ENCODE measurements around the gene BRAT1.

BRAT1 gene

GRCh38 chr7:2509298-2509906 lies 45.9 kb downstream of the BRAT1 start:
- H3K4me3 Mint-ChIP-seq = peak overlapping the region; percentile 52
- H3K4me1 Mint-ChIP-seq (ENCODE audit: low read depth) = peaks cover 63% of the 10 kb centered on the region
- H3K27ac Mint-ChIP-seq = peak overlapping the region; percentile 72
- no peaks in the 10 kb centered on the region for H3K9me3 Mint-ChIP-seq
- no peaks in the 10 kb centered on the region for H3K36me3 Mint-ChIP-seq (ENCODE audit: low read depth)
- H3K27me3 Mint-ChIP-seq = no peaks in the 10 kb centered on the region

DNA sequence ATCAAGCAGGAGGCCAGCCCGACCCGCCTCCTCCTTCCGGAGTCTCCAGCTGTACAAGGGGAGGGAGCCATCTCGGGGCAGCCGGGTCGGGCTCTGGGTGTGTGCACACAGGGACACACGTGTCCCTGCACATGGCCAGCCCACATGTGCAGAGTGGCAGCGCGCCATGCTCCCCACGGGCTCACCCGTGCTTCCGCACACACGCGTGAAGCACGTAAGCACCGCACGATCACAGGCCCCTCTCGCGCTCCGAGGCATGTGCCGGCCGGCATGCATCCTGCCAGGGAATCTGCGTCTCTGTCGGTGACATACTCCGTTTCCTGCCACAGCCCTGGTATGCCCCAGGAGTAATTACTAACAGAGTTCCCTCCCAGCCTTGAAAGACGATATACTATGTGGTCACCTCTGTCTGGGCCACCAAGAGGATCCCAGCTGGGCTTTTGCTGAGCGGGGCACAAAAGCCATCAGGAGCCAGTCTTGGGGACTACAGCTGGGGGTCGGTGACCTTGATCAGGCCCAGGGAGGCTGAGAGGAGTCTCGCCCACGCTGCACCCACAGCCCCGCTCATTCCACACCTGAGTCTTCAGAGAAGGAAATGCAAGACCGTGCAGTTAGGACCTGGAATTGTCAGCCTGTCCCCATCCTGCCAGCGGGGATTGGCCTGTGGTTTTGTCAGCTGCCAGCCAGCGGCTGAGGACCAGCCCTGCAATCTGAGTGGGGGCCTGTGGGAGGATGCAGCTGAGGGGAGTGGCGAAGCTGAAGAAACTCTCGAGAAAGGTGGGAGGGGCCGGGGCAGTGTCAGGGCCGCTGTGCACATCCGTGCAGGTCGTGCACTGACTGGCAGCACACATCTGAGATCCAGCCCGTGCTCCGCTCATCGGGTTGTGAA lies 46.8 kb downstream of the BRAT1 start:
- Mint-ChIP-seq H3K27me3 (no peaks in the 10 kb centered on the region), H3K9me3 (no peaks in the 10 kb centered on the region), H3K27ac (peak overlapping the region; percentile 72), H3K4me3 (peak overlapping the region; percentile 52), H3K36me3 (ENCODE audit: low read depth) (no peaks in the 10 kb centered on the region), H3K4me1 (ENCODE audit: low read depth) (peaks cover 66% of the 10 kb centered on the region)

GRCh38 chr7:2507917-2508306 lies 47.4 kb downstream of the BRAT1 start:
- peaks cover 63% of the 10 kb centered on the region for H3K4me1 Mint-ChIP-seq (ENCODE audit: low read depth)

DNA sequence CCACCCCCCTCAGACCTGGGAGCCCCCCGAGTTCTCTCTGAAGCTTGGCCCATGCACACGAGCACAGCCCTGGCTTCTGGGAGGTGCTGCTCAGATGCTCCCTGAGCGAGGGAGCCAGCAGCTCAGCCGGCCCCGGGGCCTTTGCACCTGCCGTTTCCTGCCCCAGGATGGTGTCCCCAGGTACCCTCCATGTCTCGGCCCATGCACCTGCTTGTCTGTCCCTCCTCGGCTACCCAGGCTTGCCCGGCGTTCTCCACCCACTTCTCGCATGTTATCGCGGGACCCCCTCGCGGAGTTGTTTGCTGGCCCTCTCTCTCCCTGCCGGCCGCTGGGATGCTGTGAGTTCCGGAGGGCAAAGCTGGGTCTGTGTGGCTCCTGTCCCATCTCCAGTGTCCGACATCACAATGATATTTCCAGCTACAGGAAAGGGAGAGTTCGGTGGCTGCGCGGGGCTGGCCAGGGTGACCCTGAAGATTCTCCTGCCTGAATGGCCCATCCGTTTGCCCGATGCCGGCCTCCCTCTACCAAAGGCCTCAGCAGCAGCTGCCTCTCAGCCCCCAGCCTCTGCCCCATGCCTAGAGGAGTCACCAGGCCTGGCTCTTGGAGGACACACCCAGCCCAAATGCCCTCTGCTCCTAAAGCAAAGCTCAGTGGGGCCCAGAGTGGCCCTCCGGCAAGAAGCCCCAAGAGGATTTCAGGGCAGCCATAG lies 48.0 kb downstream of the BRAT1 start:
- H3K9me3 Mint-ChIP-seq = no peaks in the 10 kb centered on the region
- no peak overlapping the region for H3K27ac Mint-ChIP-seq
- H3K4me3 Mint-ChIP-seq = no peak overlapping the region

More at GRCh38 chr7:2507917-2508306, 47.4 kb downstream of the BRAT1 start:
- H3K36me3 Mint-ChIP-seq (ENCODE audit: low read depth) = no peaks in the 10 kb centered on the region
- H3K27me3 Mint-ChIP-seq = no peaks in the 10 kb centered on the region
- no peak overlapping the region for H3K27ac Mint-ChIP-seq
- H3K4me3 Mint-ChIP-seq = no peak overlapping the region
- no peaks in the 10 kb centered on the region for H3K9me3 Mint-ChIP-seq

GRCh38 chr7:2505401-2505800 lies 49.9 kb downstream of the BRAT1 start:
- no peaks in the 10 kb centered on the region for H3K27me3 Mint-ChIP-seq
- no peaks in the 10 kb centered on the region for H3K9me3 Mint-ChIP-seq
- H3K4me1 Mint-ChIP-seq (ENCODE audit: low read depth) = peaks cover 38% of the 10 kb centered on the region
- H3K4me3 Mint-ChIP-seq = no peak overlapping the region
- H3K36me3 Mint-ChIP-seq (ENCODE audit: low read depth) = no peaks in the 10 kb centered on the region
- H3K27ac Mint-ChIP-seq = no peak overlapping the region

More for the DNA sequence above, 48.0 kb downstream of the BRAT1 start:
- H3K27me3 Mint-ChIP-seq = no peaks in the 10 kb centered on the region
- no peaks in the 10 kb centered on the region for H3K36me3 Mint-ChIP-seq (ENCODE audit: low read depth)
- peaks cover 58% of the 10 kb centered on the region for H3K4me1 Mint-ChIP-seq (ENCODE audit: low read depth)

DNA sequence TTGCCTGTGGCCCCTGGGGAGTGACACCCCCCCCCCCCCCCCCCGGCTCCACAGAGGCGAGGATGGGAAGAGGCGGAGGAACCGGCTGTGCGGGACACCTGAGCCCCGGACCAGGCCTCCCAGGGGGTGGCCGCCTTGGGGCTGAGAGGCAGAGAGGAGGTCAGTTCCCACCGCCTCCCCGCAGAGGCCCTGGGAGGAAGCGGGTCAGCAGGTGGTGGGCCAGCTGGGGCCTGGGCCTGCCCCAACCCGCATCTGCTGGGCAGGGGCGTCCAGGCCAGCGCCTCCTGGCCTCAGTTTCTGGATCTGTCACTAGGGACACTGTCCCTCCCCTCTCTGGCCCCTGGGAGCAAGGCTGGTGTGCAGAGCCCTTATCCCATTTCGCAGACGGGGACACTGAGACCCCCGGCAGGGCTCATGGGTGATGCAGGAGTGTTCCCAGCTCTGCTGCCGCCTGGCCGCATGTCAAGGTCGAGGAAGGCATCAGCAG lies 50.4 kb downstream of the BRAT1 start:
- no peaks in the 10 kb centered on the region for H3K36me3 Mint-ChIP-seq (ENCODE audit: low read depth)
- peaks cover 34% of the 10 kb centered on the region for H3K4me1 Mint-ChIP-seq (ENCODE audit: low read depth)
- no peaks in the 10 kb centered on the region for H3K27me3 Mint-ChIP-seq
- H3K4me3 Mint-ChIP-seq = no peak overlapping the region
- no peak overlapping the region for H3K27ac Mint-ChIP-seq
- no peaks in the 10 kb centered on the region for H3K9me3 Mint-ChIP-seq

DNA sequence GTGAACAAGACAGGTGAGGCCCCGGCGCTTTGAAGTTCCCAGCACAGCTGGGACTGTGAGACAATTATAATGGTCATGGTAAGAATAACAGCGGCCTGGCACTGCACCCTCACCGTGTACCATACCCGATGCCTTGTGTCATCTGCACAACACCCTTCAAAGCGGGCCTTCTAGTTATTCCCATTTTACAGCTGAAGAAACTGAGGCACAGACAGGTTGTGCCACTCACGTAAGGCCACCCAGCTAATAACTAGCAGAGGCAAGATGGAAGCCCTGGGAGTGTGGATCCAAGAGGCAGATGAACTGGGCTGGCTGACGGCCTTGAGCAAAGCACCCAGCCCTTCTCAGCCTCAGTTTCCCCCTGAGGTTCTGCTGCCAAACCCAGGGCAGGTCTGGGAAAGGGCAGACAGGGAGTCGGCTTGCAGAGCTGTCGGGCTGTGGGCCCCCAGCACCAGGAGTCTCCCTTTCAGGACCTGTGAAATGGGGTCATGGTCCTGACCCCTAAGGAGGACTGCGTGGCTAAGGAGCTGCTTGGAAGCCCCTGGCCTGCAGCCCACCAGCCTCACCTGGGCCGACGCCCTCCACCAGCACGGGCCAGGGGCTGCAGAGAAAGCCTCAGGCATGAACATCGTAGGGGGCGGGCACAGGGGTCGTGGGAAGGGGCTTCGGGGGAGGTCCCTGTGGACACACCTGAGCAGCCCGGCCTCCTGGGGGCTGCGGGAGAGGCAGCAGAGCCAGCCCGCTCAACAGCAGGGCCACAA lies 51.0 kb downstream of the BRAT1 start:
- H3K36me3 Mint-ChIP-seq (ENCODE audit: low read depth) = no peaks in the 10 kb centered on the region
- H3K27ac Mint-ChIP-seq = no peak overlapping the region
- no peaks in the 10 kb centered on the region for H3K9me3 Mint-ChIP-seq
- peaks cover 27% of the 10 kb centered on the region for H3K4me1 Mint-ChIP-seq (ENCODE audit: low read depth)
- H3K27me3 Mint-ChIP-seq = no peaks in the 10 kb centered on the region
- no peak overlapping the region for H3K4me3 Mint-ChIP-seq

DNA sequence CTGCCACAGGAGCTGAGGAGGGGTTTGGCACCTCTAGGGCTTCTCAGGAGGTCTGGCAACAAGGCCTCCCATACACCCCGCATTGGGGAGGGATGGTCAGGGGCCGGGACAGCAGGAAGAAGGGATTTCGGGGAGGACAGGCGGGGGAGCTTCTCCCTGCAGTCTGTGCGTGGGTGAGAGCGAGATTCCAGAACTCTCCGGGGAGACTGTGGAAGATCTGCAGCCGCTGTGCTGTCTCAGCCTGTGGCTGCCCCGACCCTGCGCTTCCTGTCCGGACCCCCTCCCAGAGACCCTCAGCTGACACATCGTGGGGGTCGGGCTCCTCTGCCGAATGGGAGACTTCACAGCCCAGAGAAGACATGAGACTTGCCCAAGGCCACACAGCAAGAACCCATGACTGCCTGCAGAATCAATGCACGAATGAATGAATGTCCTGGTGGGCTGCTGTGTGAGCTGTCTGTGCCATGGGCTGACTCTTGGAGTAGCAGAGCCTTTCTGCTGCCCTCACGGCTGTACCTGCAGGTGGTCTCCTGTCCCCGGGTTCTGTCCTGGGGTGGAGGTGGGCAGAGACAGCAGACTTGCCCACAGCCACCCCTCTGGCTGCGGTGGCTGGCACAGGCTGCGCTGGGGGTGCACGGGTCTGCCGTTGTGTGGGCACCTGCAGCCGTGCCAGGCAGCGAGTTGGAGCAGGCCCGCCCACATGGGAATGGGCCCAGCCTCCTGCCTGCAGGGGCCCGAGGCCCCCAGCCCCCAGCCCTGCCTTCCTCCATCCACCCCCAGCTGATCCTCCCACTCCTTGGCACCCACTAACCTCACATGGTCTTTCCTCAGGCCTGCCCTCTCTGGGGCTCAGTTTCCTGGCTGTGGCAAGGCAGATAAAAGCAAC lies 52.0 kb downstream of the BRAT1 start:
- H3K27me3 Mint-ChIP-seq = no peaks in the 10 kb centered on the region
- H3K27ac Mint-ChIP-seq = no peak overlapping the region
- no peaks in the 10 kb centered on the region for H3K36me3 Mint-ChIP-seq (ENCODE audit: low read depth)
- peaks cover 17% of the 10 kb centered on the region for H3K4me1 Mint-ChIP-seq (ENCODE audit: low read depth)
- no peaks in the 10 kb centered on the region for H3K9me3 Mint-ChIP-seq
- no peak overlapping the region for H3K4me3 Mint-ChIP-seq

DNA sequence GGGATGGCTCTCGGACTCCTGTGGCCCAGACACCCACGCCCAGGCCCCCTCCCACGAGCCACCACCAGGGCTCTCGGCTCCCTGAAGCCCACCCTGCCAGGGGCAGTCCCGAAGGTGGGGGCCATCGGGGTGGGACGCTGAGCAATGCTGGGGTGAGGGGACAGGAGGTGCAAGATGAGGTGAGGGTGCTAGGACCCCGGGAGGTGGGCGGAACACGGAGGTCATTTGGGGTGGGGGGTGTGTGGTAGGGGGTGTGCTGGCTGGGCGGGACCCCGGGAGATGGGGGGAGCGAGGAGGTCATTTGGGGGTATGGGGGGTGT lies 52.7 kb downstream of the BRAT1 start:
- H3K4me1 Mint-ChIP-seq (ENCODE audit: low read depth) = peaks cover 10% of the 10 kb centered on the region
- H3K27me3 Mint-ChIP-seq = no peaks in the 10 kb centered on the region
- no peak overlapping the region for H3K4me3 Mint-ChIP-seq
- no peaks in the 10 kb centered on the region for H3K9me3 Mint-ChIP-seq
- H3K27ac Mint-ChIP-seq = no peak overlapping the region
- H3K36me3 Mint-ChIP-seq (ENCODE audit: low read depth) = no peaks in the 10 kb centered on the region

- H3K4me1 Mint-ChIP-seq (ENCODE audit: low read depth) = peaks cover 9% of the 10 kb centered on the region
- H3K27me3 Mint-ChIP-seq = no peaks in the 10 kb centered on the region
- no peaks in the 10 kb centered on the region for H3K9me3 Mint-ChIP-seq
- no peak overlapping the region for H3K27ac Mint-ChIP-seq
- H3K36me3 Mint-ChIP-seq (ENCODE audit: low read depth) = no peaks in the 10 kb centered on the region
- H3K4me3 Mint-ChIP-seq = no peak overlapping the region
Observed at GRCh38 chr7:2501947-2502646, 53.2 kb downstream of the BRAT1 start.

DNA sequence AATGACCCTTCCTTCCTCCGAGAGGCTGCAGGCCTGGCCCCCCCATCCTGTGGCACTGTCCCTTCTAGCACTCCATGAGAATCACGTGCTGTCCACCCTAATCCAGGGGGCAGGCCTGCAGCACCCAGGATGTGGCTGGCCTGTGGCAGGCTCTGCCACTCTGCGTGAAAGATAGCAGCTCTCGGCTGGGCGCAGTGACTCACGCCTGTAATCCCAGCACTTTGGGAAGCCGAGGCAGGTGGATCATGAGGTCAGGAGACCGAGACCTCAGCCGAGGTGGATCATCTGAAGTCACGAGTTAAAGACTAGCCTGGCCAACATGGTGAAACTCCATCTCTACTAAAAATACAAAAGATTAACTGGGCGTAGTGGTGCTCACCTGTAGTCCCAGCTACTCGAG lies 54.6 kb downstream of the BRAT1 start:
- H3K36me3 Mint-ChIP-seq (ENCODE audit: low read depth) = no peaks in the 10 kb centered on the region
- no peak overlapping the region for H3K4me3 Mint-ChIP-seq

DNA sequence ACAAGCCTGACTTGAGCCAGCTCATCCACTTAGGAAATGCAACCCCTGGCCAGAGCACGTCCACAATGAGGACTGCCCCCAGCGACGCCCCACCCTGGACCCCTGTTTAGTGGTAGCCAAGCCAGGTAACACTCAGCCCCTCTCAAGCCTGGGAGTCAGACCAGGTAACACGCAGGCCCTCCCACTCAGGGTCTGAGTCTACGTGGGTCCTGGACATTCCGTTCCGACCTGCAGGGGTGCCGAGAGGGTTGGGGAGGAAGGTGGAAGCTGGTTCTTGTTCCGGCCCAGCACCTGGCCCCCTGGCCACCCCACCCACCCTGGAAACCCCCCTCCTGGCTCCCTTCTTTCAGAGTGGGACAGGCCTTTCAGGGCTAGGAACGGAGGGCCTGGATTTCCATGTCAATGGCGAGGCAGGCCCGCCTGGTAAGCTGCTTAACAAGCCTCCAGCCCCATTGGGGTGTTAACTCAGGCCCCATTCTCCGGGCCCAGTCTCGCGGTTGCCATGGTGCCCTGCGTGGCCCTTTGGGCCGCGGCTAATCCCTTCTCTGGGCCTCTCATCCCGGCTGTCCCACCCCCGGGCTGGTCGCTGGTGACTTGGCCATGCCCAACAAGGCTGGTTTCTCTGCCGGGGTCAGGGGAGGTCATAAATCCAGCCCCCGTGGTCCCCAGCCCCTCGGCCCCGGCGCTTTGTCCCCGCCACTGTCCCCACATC lies 55.4 kb downstream of the BRAT1 start:
- Mint-ChIP-seq H3K36me3 (ENCODE audit: low read depth) (no peaks in the 10 kb centered on the region), H3K4me1 (ENCODE audit: low read depth) (peaks cover 9% of the 10 kb centered on the region), H3K4me3 (no peak overlapping the region), H3K27me3 (no peaks in the 10 kb centered on the region), H3K27ac (no peak overlapping the region), H3K9me3 (no peaks in the 10 kb centered on the region)

More for the DNA sequence above, 54.6 kb downstream of the BRAT1 start:
- Mint-ChIP-seq H3K27ac (no peak overlapping the region), H3K4me1 (ENCODE audit: low read depth) (peaks cover 9% of the 10 kb centered on the region), H3K9me3 (no peaks in the 10 kb centered on the region), H3K27me3 (no peaks in the 10 kb centered on the region)

DNA sequence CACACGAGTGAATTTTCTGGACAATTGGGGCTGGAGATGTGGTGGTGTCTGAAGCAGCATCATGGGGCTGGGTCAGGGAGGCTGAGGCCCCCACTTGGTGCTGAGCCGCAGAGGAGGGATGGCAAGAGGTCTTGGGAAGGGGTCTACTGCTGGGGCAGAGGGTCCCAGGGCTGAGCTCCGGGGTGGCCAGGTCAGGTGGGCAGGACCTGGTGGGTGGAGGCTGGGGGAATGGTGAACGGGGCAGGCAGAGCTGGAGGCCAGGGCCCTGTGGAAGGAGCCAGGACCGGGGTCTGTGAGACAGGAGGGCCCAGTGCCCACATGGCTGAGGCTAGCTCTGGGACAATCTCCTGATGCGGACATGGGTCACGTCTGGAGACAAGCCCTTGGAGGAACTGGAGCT lies 56.1 kb downstream of the BRAT1 start:
- Mint-ChIP-seq H3K27ac (no peak overlapping the region), H3K9me3 (no peaks in the 10 kb centered on the region), H3K4me3 (no peak overlapping the region), H3K36me3 (ENCODE audit: low read depth) (no peaks in the 10 kb centered on the region), H3K27me3 (no peaks in the 10 kb centered on the region), H3K4me1 (ENCODE audit: low read depth) (peaks cover 9% of the 10 kb centered on the region)

Measured in stimulated activated naive CD8-positive, alpha-beta T cell treated with anti-CD3 and anti-CD28 coated beads, Interleukin-15, Interleukin-2, amounts not matched to agents 100 ng/mL and 50 ng/mL, for 24 hours (primary cell).